ENCODE data around the gene MMP11. TPM values are rescaled to one million over a fixed set of nuclear protein-coding genes. Genes with fewer than 3 reads are reported as not detected.

Gene MMP11
- total and polyA plus RNA-seq, 3 experiments from 2014 or later, result 0.90 to 1.9 (median 1.6) TPM

DNA sequence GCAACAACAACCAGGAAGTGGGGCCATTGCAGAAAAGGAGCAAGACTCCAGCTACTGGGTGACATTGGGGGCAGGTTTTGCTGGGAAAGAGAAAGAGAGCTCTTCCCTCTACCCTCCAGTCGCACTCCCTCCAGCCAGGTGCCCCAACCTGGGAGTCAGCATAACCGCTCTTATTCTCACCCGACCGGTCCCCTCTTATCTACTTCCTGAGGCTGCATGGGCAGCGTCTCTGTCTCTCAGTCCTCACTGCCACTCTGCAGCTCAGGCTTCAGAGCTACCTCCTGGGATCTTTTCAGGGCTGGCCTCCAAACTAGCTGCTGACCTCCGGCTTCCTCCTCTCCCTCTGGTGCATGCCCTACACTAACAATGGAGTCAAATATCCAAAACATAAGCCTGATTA, 26.9 kb upstream of the MMP11 start:
- Histone ChIP-seq H3K27me3 (ENCODE audit: insufficient read depth, low read length, poor library complexity, severe bottlenecking) (no peaks in the 10 kb centered on the region), H3K9me3 (ENCODE audit: low read length) (no peaks in the 10 kb centered on the region), H3K27ac (ENCODE audit: low read depth, low read length) (no peak overlapping the region), H3K4me1 (ENCODE audit: insufficient read depth, low read length) (peaks cover 7% of the 10 kb centered on the region), H3K4me3 (ENCODE audit: low read length) (no peak overlapping the region), H3K36me3 (ENCODE audit: insufficient read depth, low read length) (peaks cover 14% of the 10 kb centered on the region)
- Mint-ChIP-seq H3K27ac (peak overlapping the region in 3 of 8 donors; percentile 38 to 82 (median 68)), H3K4me3 (peak overlapping the region in 1 of 7 donors; percentile 49), H3K9me3 (peaks cover 2 to 10% (median 7%) of the 10 kb centered on the region in 5 donors), H3K27me3 (no peaks in the 10 kb centered on the region), H3K4me1 (peaks cover 14 to 21% (median 17%) of the 10 kb centered on the region in 3 donors), H3K36me3 (peaks cover 20 to 32% (median 23%) of the 10 kb centered on the region in 3 donors)
- CTCF ChIA-PET, result no interaction called here
- no peak for DNase-seq
- POLR2A ChIA-PET, result no interaction called here

DNA sequence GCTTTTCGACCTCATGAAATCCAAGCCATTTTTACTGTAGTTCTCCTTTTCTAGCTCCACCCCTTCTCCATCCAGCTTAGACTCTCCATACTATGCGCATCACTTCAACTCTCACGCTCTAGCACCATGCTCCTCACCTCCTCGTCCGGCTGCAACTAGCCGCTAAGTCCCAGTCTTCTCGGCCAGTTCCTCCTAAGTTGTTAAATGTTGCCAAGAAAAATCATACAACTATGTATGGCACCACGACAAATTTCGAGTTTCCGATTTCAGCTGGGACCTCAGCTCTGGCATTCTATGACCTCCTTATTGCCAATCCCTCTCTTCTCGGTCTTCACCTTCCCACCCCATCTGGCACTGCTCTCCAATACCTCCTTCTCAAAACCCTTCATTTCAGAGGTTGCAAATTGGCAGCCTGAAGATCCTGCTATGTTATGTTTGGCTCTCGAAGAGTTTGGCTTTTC, 22.8 kb upstream of the MMP11 start:
- ChIA-PET POLR2A (no interaction called here), CTCF (interaction anchor here (1.3 to 1.8 kb wide), 3 partner anchors 10 to 21 kb away, joined by 5 to 7 read pairs (median 5); no protein-coding TSS in a partner anchor)

DNA sequence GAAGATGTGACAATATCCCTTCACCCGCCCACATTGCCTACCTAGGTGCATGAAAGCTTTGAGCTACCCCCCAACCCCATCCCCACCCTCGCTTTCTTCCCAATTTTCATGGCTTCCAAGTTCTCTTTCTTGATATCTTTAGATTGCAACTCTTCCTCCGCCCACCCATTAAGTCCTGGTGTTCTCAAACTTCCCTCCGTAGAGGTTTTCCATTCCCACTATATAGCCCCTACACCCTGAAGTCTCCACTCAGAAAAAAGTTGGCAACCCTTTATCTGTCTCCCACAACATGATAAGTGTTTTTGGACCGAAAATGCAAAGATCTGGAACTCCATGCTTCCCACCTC, 22.3 kb upstream of the MMP11 start:
- H3K27ac Mint-ChIP-seq, result peak overlapping the region; percentile 61 to 95 (median 83)

More for the DNA sequence above, 22.8 kb upstream of the MMP11 start:
- no peak for DNase-seq
- peaks cover under 1% of the 10 kb centered on the region for H3K36me3 ChIP-seq (ENCODE audit: insufficient read depth, low read length)
- no peaks in the 10 kb centered on the region for H3K27me3 Mint-ChIP-seq
- peak overlapping the region; percentile 48 for H3K27ac ChIP-seq (ENCODE audit: low read depth, low read length)
- peaks cover 15 to 26% (median 24%) of the 10 kb centered on the region in 3 donors for H3K4me1 Mint-ChIP-seq
- peaks cover 0 to 3% (median 0%) of the 10 kb centered on the region in 5 donors for H3K9me3 Mint-ChIP-seq
- H3K36me3 Mint-ChIP-seq, result peaks cover 4 to 9% (median 6%) of the 10 kb centered on the region in 3 donors
- peaks cover 7% of the 10 kb centered on the region for H3K4me1 ChIP-seq (ENCODE audit: insufficient read depth, low read length)
- H3K4me3 ChIP-seq (ENCODE audit: low read length), result peak overlapping the region; percentile 74
- no peaks in the 10 kb centered on the region for H3K27me3 ChIP-seq (ENCODE audit: insufficient read depth, low read length, poor library complexity, severe bottlenecking)
- H3K9me3 ChIP-seq (ENCODE audit: low read length), result no peaks in the 10 kb centered on the region
- peak overlapping the region; percentile 78 to 92 (median 80) for H3K4me3 Mint-ChIP-seq
- H3K27ac Mint-ChIP-seq, result peak overlapping the region in 4 of 8 donors; percentile 70 to 89 (median 83)

DNA sequence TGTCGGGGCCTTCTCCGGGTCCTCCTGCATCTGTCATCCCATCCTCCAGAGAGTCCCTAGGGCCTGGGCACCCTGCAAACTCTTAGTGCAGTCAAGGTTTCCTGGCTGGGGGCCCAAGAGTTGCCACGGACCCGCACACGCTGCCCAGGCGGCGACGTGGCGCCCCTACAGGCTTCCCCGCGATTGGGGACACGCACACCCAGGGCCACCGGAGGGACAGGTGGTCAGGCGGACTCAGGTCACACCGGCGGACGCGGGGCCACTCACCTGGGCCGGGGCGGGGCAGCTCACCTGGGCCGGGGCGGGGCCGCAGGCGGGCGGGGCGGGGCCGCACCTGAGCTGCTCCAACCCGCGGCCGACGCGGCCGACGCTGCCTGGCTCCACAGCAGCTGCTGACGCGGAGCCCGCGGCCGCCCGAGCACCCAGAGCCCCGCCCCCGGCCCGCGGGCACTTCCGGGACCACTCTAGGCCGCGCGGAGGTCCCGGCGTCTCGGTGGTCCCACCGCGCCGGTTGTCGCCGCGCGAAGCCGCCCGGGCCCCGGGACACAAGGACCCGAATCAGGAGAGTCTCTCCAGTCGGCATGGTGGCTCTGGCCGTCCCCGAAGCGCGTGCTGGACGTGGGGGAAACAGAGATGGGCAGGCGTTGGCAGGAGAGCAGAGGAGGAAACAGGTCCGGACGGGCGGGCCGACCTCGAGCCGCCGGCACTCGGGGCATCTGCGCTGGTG, 21.8 kb upstream of the MMP11 start, which contains the start of gene ZNF70:
Gene ZNF70 (minus strand): TSS at position 399 of the 727 bp plus-strand sequence. CDS start 5,972 bp downstream, outside the sequence.
- Histone ChIP-seq H3K4me1 (ENCODE audit: insufficient read depth, low read length) (peaks cover 7% of the 10 kb centered on the region), H3K9me3 (ENCODE audit: low read length) (no peaks in the 10 kb centered on the region), H3K27me3 (ENCODE audit: insufficient read depth, low read length, poor library complexity, severe bottlenecking) (no peaks in the 10 kb centered on the region), H3K27ac (ENCODE audit: low read depth, low read length) (peak within 1 kb of the TSS; percentile 67), H3K36me3 (ENCODE audit: insufficient read depth, low read length) (no peaks in the 10 kb centered on the region), H3K4me3 (ENCODE audit: low read length) (peak within 1 kb of the TSS; percentile 77)
- no peaks in the 10 kb centered on the region for H3K27me3 Mint-ChIP-seq
- peak within 1 kb of the TSS; percentile 78 to 92 (median 80) for H3K4me3 Mint-ChIP-seq
- H3K36me3 Mint-ChIP-seq, result peaks cover 0 to 5% (median under 1%) of the 10 kb centered on the region in 3 donors
- H3K9me3 Mint-ChIP-seq, result no peaks in the 10 kb centered on the region
- peaks cover 11 to 18% (median 18%) of the 10 kb centered on the region in 3 donors for H3K4me1 Mint-ChIP-seq
- ChIA-PET POLR2A (interaction anchor here (0.5 to 1.0 kb wide), 6 partner anchors 12 to 1246 kb away, joined by 3 to 5 read pairs (median 3); partner anchors contain the start of gene DRICH1), CTCF (interaction anchor here (1.3 to 1.8 kb wide), 4 partner anchors 9 to 20 kb away, joined by 5 to 7 read pairs (median 6); partner anchors contain the start of gene C22orf15)
- peak; percentile 79 to 90 (median 86) for DNase-seq
- peak within 1 kb of the TSS; percentile 61 to 95 (median 84) for H3K27ac Mint-ChIP-seq

More for the DNA sequence above, 22.3 kb upstream of the MMP11 start:
- peaks cover 7% of the 10 kb centered on the region for H3K4me1 ChIP-seq (ENCODE audit: insufficient read depth, low read length)
- Mint-ChIP-seq H3K27me3 (no peaks in the 10 kb centered on the region), H3K9me3 (no peaks in the 10 kb centered on the region), H3K4me1 (peaks cover 12 to 21% (median 20%) of the 10 kb centered on the region in 3 donors), H3K36me3 (peaks cover 0 to 5% (median 2%) of the 10 kb centered on the region in 3 donors), H3K4me3 (peak overlapping the region; percentile 78 to 92 (median 80))
- no peak for DNase-seq
- ChIA-PET POLR2A (interaction anchor here (0.5 to 0.7 kb wide), 5 partner anchors 13 to 1246 kb away, joined by 3 to 5 read pairs (median 3); partner anchors contain the start of gene DRICH1), CTCF (interaction anchor here (1.3 to 1.8 kb wide), 4 partner anchors 9 to 20 kb away, joined by 5 to 7 read pairs (median 6); partner anchors contain the start of gene C22orf15)
- H3K27ac ChIP-seq (ENCODE audit: low read depth, low read length), result peak overlapping the region; percentile 48
- H3K4me3 ChIP-seq (ENCODE audit: low read length), result peak overlapping the region; percentile 74
- no peaks in the 10 kb centered on the region for H3K27me3 ChIP-seq (ENCODE audit: insufficient read depth, low read length, poor library complexity, severe bottlenecking)
- H3K36me3 ChIP-seq (ENCODE audit: insufficient read depth, low read length), result no peaks in the 10 kb centered on the region
- no peaks in the 10 kb centered on the region for H3K9me3 ChIP-seq (ENCODE audit: low read length)

DNA sequence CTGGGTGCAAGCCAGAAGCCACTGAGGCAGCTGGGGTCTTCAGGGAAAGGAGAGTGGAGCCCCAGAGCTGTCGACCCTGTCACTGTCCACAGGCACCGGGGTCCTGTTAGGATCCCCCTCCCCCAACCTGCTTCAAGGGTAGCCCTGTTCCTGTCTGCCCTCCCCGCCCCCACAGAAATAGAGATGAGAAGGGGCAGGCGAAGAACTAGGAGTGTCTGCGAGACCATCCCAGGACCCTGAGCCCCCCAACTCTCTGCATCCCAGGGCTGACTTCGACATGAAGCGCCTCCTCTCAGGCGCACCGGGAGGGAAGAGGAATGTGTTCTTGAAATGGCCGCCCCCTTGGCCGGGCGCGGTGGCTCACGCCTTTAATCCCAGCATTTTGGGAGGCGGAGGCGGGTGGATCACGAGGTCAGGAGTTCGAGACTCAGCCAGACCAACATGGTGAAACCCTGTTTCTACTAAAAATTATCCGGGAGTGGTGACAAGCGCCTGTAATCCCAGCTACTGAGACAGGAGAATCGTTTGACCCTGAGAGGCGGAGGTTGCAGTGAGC, 21.1 kb upstream of the MMP11 start:
- Histone ChIP-seq H3K9me3 (ENCODE audit: low read length) (no peaks in the 10 kb centered on the region), H3K4me3 (ENCODE audit: low read length) (peak overlapping the region; percentile 77), H3K36me3 (ENCODE audit: insufficient read depth, low read length) (no peaks in the 10 kb centered on the region), H3K27me3 (ENCODE audit: insufficient read depth, low read length, poor library complexity, severe bottlenecking) (no peaks in the 10 kb centered on the region), H3K27ac (ENCODE audit: low read depth, low read length) (peak overlapping the region; percentile 67), H3K4me1 (ENCODE audit: insufficient read depth, low read length) (peaks cover 7% of the 10 kb centered on the region)
- H3K27me3 Mint-ChIP-seq, result no peaks in the 10 kb centered on the region
- DNase-seq, result no peak
- H3K9me3 Mint-ChIP-seq, result no peaks in the 10 kb centered on the region
- peaks cover 0 to 5% (median 0%) of the 10 kb centered on the region in 3 donors for H3K36me3 Mint-ChIP-seq
- ChIA-PET CTCF (interaction anchor here (1.3 to 1.8 kb wide), 4 partner anchors 8 to 19 kb away, joined by 5 to 7 read pairs (median 6); partner anchors contain the start of gene C22orf15), POLR2A (interaction anchor here (1.0 kb wide), 1 partner anchor 12 kb away, joined by 3 read pairs; no protein-coding TSS in a partner anchor)
- peak overlapping the region; percentile 68 to 90 (median 72) for H3K4me3 Mint-ChIP-seq
- H3K27ac Mint-ChIP-seq, result peak overlapping the region in 6 of 8 donors; percentile 29 to 86 (median 66)
- peaks cover 11 to 17% (median 17%) of the 10 kb centered on the region in 3 donors for H3K4me1 Mint-ChIP-seq

DNA sequence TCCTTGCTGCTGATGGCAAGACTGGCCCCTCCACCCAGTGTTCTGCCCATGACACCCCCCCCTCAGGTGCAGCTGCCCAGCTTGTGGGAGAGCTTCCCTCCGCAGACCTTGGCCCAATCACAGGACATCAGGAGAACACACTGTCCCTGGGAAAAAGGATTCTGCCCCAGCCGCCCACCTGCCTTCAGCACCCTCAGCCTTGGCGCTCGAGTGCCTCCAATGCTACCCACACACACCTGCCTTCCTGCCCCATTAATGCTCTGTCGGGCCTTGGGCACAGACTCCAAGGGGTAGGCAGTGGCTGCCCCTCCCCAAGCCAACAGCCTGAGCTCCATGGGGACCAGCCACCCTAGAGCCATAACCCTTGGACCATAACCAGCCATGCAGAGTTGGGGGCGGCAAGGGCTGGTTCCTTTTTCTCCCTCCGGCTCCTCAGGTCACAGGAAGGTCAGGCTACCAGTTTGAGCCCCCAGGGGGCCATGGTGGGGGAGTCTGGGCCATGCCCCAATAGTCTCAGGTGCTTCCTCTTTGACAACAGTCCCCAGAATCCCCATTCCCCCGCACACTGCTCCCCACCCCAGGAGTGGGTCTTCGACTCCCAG, 20.5 kb upstream of the MMP11 start:
- peaks cover 11 to 17% (median 17%) of the 10 kb centered on the region in 3 donors for H3K4me1 Mint-ChIP-seq
- no peaks in the 10 kb centered on the region for H3K27me3 ChIP-seq (ENCODE audit: insufficient read depth, low read length, poor library complexity, severe bottlenecking)
- no peaks in the 10 kb centered on the region for H3K9me3 Mint-ChIP-seq
- peak overlapping the region in 4 of 8 donors; percentile 68 to 85 (median 76) for H3K27ac Mint-ChIP-seq
- H3K36me3 Mint-ChIP-seq, result peaks cover 0 to 3% (median 0%) of the 10 kb centered on the region in 3 donors
- peak overlapping the region; percentile 67 for H3K27ac ChIP-seq (ENCODE audit: low read depth, low read length)
- CTCF ChIA-PET, result interaction anchor here (1.8 kb wide), 1 partner anchor 11 kb away, joined by 7 read pairs; the partner anchor contains the start of gene C22orf15
- no peaks in the 10 kb centered on the region for H3K36me3 ChIP-seq (ENCODE audit: insufficient read depth, low read length)
- H3K4me3 ChIP-seq (ENCODE audit: low read length), result no peak overlapping the region
- no peak for DNase-seq
- H3K4me3 Mint-ChIP-seq, result peak overlapping the region; percentile 68 to 90 (median 77)
- no peaks in the 10 kb centered on the region for H3K9me3 ChIP-seq (ENCODE audit: low read length)
- POLR2A ChIA-PET, result no interaction called here
- H3K27me3 Mint-ChIP-seq, result no peaks in the 10 kb centered on the region
- peaks cover 7% of the 10 kb centered on the region for H3K4me1 ChIP-seq (ENCODE audit: insufficient read depth, low read length)

DNA sequence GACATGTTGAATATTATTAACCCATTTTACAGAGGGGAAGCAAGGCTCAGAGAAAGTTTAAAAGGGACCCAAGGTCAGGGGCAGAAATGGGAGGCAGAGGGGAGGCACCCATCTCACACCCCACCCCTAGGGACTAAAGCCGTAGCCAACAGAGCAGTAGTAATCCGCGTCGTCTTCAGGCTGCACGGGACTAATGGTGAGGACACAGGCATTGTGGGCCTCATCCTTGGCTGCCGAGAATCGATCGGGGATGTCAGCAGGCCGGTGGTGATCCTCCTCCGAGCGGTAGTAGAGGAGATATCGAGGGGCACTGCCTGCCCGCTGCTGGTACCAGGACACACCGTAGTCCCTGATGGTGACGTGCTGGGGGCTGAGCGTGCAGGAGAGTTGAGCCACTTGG, 19.9 kb upstream of the MMP11 start:
- H3K27me3 ChIP-seq (ENCODE audit: insufficient read depth, low read length, poor library complexity, severe bottlenecking), result no peaks in the 10 kb centered on the region
- Mint-ChIP-seq H3K4me1 (peaks cover 11 to 17% (median 17%) of the 10 kb centered on the region in 3 donors), H3K9me3 (no peaks in the 10 kb centered on the region), H3K4me3 (peak overlapping the region in 5 of 7 donors; percentile 68 to 80 (median 73)), H3K27me3 (no peaks in the 10 kb centered on the region), H3K27ac (no peak overlapping the region), H3K36me3 (peaks cover 0 to 3% (median 0%) of the 10 kb centered on the region in 3 donors)
- H3K27ac ChIP-seq (ENCODE audit: low read depth, low read length), result no peak overlapping the region
- H3K4me1 ChIP-seq (ENCODE audit: insufficient read depth, low read length), result peaks cover 7% of the 10 kb centered on the region
- H3K4me3 ChIP-seq (ENCODE audit: low read length), result no peak overlapping the region
- CTCF ChIA-PET, result no interaction called here
- no peaks in the 10 kb centered on the region for H3K9me3 ChIP-seq (ENCODE audit: low read length)
- no peaks in the 10 kb centered on the region for H3K36me3 ChIP-seq (ENCODE audit: insufficient read depth, low read length)
- DNase-seq, result no peak
- POLR2A ChIA-PET, result no interaction called here
